ENCODE data around the gene RETREG2.

The RETREG2 gene

GRCh38 chr2:219177552-219178376, at the start of gene RETREG2:
Gene RETREG2 (plus strand): TSS chr2:219178275. CDS start chr2:219178353, 78 bp downstream.
- peak; percentile 85 for DNase-seq

DNA sequence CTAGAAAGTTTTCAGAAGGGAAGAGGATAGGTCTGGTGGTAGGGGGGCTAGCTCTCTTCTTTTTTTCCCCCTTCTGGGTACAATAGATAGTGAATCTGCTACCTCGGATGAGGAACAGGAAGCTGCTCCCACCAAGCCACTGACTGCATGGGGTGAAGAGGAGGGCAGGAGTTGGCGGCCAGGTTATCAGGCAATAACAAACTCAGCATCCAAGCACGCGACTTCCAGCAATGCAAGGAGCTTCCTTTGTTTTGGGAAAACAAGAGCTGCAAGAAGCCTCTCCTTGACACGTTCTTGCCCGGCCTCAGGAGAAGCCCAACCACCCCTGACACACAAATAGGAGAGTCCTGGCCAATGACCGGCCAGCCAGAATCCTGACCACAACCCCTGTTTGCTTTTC, 49.7 kb upstream of the RETREG2 start:
- DNase-seq, result no peak

DNA sequence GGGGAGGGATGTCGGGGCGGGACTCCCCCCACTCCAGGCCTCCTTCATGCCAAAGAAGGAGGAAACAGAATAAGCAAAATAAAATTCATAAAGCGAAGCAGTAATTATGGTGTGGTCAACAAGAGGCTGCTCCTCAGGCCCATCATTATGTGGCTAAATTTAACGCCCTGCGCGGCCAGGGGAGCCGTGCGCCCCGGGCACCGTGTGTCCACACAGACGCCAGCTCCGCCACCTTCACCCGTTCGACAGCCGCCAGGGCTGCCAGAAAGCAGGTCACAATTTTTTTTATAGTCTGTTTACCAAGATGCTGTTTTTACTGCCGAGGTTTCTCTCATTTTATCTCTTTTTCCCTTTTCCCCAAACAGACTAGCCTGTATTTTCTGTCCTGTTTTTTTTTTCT, 48.5 kb upstream of the RETREG2 start:
- no peak for DNase-seq

- DNase-seq, result no peak
Observed at GRCh38 chr2:219131327-219131726, 46.7 kb upstream of the RETREG2 start.

GRCh38 chr2:219131744-219132143, 46.3 kb upstream of the RETREG2 start:
- DNase-seq, result no peak

DNA sequence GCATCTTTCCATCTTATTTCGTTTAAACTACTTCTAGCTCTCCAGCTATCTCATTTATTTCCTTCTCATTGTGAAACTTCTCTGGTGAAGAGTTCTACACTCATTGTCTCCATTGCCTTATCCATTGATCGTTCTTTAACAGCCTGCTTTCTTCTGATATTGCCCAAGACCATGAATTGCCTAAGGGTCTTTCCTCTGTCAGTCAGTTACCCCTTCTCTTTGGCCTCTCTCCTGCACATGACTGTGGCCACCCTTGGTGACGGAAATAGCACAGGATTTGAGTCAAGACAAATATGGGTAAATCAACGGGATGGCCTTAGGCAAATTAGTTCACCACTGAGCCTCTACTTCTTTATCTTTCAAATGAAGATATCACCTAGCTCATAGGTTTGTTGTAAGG, 44.1 kb upstream of the RETREG2 start:
- no peak for DNase-seq

GRCh38 chr2:219140722-219141121, 37.4 kb upstream of the RETREG2 start:
- DNase-seq, result no peak

DNA sequence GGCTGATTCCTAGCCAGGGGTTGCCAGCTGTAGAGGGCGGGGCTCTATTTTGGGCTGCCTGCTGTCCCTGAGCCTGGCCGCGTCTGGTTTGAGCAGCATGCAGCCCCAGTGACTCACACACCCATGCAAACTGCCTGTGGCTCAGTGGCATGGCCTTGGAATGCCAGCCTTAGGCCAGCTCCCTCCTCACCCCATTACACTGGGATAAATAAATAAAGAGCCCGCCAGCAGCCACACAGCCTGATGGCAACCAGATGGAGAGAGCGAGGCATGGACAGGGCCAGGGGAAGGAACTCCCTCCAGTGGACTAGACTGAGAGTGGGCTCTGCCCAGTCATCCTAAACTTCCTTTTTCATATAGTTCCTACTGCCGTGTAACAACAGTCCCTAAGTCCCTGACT, 35.7 kb upstream of the RETREG2 start:
- DNase-seq, result no peak

DNA sequence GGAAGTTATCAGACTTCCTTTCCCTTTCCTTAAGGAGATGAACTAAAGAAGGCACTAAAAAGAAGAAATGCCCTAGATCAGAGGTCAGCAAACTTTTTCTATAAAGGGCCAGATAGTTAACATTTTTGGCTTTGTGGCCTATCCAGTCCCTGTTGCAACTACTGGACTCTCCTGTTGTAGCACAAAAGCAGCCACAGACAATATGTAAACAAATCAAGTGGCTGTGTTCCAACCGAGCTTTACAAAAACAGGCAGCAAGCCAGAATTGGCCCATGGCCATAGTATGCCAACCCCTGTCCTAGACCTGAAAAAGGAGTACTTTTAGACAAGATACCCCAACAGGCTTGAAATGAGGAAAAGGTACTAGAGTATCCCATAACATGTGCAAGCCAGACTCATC, 28.4 kb upstream of the RETREG2 start:
- no peak for DNase-seq

DNA sequence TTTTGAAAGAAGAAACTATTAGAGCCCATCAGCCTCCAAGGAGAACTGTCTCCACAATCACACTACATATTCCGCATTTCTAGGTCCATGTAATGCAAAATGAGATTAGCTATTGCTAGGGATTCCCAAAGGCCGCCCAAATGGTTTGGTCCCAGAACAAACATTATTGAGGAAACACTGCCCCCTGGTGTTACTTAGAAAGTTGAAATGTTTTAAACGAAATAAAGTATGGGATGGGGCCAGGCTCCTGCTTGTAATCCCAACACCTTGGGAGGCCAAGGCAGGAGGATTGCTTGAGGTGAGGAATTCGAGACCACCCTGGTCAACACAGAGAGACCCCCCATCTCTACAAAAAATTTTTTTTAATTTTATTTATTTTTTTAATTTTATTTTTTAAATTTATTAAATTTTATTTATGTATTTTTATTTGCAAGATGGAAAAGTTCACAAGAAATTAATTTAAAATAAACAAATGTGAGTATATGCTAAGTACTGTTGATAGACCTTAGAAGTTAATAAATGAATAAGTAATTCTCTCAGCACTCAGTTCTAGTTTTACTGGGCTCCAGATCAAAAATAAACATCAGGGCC, 22.9 kb upstream of the RETREG2 start:
- peak; percentile 77 for DNase-seq

- DNase-seq, result no peak
Observed at GRCh38 chr2:219157396-219157795, 20.7 kb upstream of the RETREG2 start.

- no peak for DNase-seq
Observed at GRCh38 chr2:219158025-219158424, 20.1 kb upstream of the RETREG2 start.

- no peak for DNase-seq
Observed at GRCh38 chr2:219158586-219158985, 19.5 kb upstream of the RETREG2 start.

DNA sequence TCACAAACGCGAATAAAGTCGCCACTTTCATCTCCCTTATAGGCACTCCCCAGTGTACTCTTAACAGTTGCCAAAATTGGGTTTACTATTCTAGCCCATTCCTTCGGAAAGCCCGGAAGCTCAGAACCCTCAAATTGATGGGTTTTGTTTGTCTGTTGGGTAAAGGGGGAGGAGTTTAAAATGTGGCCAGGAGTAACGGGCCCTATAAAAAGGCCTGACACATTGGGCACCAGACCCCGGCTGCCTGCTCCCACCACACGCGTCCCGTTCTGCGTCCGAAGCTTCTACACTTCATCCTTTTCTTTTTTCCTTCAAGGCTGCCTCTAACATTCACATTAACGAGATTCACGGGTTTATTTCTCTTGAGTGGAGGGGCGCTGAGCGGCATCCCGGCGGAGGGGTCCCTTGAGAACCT, 18.3 kb upstream of the RETREG2 start:
- DNase-seq, result no peak

GRCh38 chr2:219160186-219161017, 17.7 kb upstream of the RETREG2 start, which contains the start of gene NHEJ1:
Gene NHEJ1 (minus strand): TSS chr2:219160815. CDS start chr2:219158362, 2,453 bp downstream.
- peak; percentile 88 for DNase-seq

- DNase-seq, result no peak
Observed at GRCh38 chr2:219161097-219161496, 17.0 kb upstream of the RETREG2 start.

GRCh38 chr2:219163156-219163555, 14.9 kb upstream of the RETREG2 start:
- no peak for DNase-seq

GRCh38 chr2:219165058-219165911, 12.8 kb upstream of the RETREG2 start:
- no peak for DNase-seq

DNA sequence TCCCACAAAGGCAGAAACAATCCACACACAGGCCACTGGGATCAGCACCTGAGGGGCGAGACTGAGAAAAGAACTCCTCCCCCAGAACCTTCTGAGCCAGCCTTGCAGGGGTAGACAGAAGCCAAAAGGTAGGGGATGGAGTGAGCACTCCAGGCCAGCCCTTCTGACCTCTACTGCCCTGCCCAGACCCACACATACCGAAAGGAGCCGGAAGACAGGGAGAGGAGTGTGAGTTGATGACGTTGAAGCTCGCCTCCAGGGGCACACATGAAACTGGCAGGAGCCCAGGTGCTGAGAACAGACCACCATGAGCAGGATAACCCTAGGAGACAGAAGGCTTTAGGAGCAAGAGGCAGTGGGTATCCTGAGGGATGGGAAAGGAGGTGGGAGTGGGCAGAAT, 10.1 kb upstream of the RETREG2 start:
- DNase-seq, result no peak

DNA sequence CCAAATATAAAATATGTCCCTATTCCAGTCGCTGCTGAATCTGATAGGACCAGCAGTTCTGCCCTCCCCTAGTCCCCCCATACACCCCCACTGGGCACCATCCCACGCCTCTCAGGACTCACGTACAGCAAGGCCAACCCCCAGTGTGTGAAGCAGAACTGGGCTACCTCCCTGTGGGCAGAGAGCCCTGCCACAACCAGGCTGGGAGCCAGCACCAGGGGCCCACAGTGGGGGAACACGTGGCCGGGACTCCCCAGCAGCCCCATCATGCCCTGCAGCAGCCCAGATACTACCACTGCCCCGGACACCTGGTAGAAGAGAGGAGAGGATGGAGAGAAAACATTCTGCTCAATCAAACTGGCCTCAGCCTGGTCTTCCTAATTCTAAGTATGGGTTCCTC, 9.5 kb upstream of the RETREG2 start:
- DNase-seq, result no peak

DNA sequence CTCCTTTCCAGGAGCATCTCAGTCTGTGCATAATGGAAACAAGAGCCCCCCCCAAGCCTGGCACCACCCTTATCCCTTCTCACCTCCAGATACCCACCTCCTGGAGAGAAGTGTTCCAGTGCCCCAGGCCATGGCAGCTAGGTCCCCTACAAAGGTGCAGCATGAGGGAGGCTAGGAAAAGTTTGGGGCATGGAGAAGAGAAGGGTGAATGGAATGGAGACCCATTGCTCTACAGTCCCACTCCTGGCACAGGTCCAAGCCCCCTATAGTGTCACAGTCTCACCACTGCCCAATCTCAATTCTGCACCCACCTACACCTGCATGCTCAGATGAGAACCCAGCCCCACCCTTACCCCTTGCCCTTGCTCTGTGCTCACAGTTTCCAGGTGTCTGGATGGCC, 9.1 kb upstream of the RETREG2 start:
- no peak for DNase-seq

- no peak for DNase-seq
Observed at GRCh38 chr2:219169930-219170654, 8.0 kb upstream of the RETREG2 start, which contains the start of gene SLC23A3. Gene SLC23A3 (minus strand): TSS chr2:219170029. CDS start chr2:219169984, 45 bp downstream.

Data from NCI-H1436 (cell line).